ENCODE measurements around the gene SEMA3A.

SEMA3A gene

DNA sequence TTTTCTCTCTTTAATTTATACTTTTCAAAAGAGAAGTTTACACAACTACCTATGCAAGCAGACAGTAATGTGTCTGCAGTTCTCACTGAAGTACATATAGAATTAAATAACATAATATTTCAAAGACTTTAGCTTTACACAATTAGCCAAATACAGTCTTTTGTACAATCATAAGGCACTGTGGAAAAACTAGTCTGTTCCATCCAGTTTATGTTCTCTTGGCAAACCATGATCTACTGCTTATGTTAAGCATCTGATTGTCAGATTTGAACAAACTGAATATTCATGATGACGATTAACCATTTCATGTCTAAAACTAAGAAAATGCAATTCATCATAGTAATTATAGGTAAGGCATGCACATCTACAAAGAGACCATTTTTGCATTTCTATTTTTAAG, 842 bp downstream of the SEMA3A start:
- Histone ChIP-seq H3K27ac (replicated peaks) (no peak overlapping the region), H3K4me3 (replicated peaks; ENCODE audit: insufficient read depth, low read length) (no peak overlapping the region), H3K27me3 (ENCODE audit: insufficient read depth, poor library complexity, severe bottlenecking) (no peaks in the 10 kb centered on the region)
- TF ChIP-seq SPI1 (IDR thresholded peaks at IDR 0.05; ENCODE audit: borderline replicate concordance, low read depth): no peak
- TF ChIP-seq POLR2AphosphoS5 (IDR thresholded peaks at IDR 0.05; ENCODE audit: low read depth): no peak
- no peak for TF ChIP-seq GABPA (IDR thresholded peaks at IDR 0.05; ENCODE audit: low read depth)
- TF ChIP-seq, protein P1, sequence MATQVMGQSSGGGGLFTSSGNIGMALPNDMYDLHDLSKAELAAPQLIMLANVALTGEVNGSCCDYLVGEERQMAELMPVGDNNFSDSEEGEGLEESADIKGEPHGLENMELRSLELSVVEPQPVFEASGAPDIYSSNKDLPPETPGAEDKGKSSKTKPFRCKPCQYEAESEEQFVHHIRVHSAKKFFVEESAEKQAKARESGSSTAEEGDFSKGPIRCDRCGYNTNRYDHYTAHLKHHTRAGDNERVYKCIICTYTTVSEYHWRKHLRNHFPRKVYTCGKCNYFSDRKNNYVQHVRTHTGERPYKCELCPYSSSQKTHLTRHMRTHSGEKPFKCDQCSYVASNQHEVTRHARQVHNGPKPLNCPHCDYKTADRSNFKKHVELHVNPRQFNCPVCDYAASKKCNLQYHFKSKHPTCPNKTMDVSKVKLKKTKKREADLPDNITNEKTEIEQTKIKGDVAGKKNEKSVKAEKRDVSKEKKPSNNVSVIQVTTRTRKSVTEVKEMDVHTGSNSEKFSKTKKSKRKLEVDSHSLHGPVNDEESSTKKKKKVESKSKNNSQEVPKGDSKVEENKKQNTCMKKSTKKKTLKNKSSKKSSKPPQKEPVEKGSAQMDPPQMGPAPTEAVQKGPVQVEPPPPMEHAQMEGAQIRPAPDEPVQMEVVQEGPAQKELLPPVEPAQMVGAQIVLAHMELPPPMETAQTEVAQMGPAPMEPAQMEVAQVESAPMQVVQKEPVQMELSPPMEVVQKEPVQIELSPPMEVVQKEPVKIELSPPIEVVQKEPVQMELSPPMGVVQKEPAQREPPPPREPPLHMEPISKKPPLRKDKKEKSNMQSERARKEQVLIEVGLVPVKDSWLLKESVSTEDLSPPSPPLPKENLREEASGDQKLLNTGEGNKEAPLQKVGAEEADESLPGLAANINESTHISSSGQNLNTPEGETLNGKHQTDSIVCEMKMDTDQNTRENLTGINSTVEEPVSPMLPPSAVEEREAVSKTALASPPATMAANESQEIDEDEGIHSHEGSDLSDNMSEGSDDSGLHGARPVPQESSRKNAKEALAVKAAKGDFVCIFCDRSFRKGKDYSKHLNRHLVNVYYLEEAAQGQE (IDR thresholded peaks at IDR 0.05; ENCODE audit: insufficient replicate concordance, low read depth): no peak
- TF ChIP-seq CTCF (IDR thresholded peaks at IDR 0.05; ENCODE audit: insufficient read depth, low read length): no peak
- no peak for DNase-seq (ENCODE audit: low read depth in 1 of 2, low spot score in 1 of 2)

GRCh38 chr7:84191842-84192241, 2.7 kb downstream of the SEMA3A start:
- TF ChIP-seq, protein P1 (IDR thresholded peaks at IDR 0.05; ENCODE audit: insufficient replicate concordance, low read depth): no peak
- TF ChIP-seq SPI1 (IDR thresholded peaks at IDR 0.05; ENCODE audit: borderline replicate concordance, low read depth) (no peak), CTCF (IDR thresholded peaks at IDR 0.05; ENCODE audit: insufficient read depth, low read length) (no peak), POLR2AphosphoS5 (IDR thresholded peaks at IDR 0.05; ENCODE audit: low read depth) (no peak), GABPA (IDR thresholded peaks at IDR 0.05; ENCODE audit: low read depth) (no peak)
- DNase-seq (ENCODE audit: low read depth in 1 of 2, low spot score in 1 of 2): no peak
- no peak overlapping the region for H3K4me3 ChIP-seq (replicated peaks; ENCODE audit: insufficient read depth, low read length)
- no peak overlapping the region for H3K27ac ChIP-seq (replicated peaks)
- no peaks in the 10 kb centered on the region for H3K27me3 ChIP-seq (ENCODE audit: insufficient read depth, poor library complexity, severe bottlenecking)

DNA sequence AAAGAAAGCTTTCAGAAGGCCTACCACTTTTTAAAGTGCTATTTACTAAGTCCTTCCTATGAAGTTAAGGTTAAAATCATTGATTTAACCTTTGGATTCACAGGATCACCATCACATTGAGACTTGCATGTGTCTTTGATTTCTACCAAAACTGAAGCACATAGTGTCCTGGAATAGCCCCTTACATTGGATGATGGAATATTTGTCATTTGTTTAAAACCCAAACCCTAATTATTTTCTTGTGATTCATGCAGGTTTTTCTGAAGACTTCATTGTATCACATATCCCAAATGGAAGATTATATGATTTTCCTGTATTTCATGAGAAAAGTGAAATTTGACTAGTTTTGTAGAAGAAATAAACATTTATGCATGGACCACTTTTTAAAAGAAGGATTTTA, 3.3 kb downstream of the SEMA3A start:
- H3K27me3 ChIP-seq (ENCODE audit: insufficient read depth, poor library complexity, severe bottlenecking): no peaks in the 10 kb centered on the region
- TF ChIP-seq POLR2AphosphoS5 (IDR thresholded peaks at IDR 0.05; ENCODE audit: low read depth) (no peak), CTCF (IDR thresholded peaks at IDR 0.05; ENCODE audit: insufficient read depth, low read length) (no peak), GABPA (IDR thresholded peaks at IDR 0.05; ENCODE audit: low read depth) (no peak), SPI1 (IDR thresholded peaks at IDR 0.05; ENCODE audit: borderline replicate concordance, low read depth) (no peak)
- TF ChIP-seq, protein P1 (IDR thresholded peaks at IDR 0.05; ENCODE audit: insufficient replicate concordance, low read depth): no peak
- no peak for DNase-seq (ENCODE audit: low read depth in 1 of 2, low spot score in 1 of 2)
- no peak overlapping the region for H3K4me3 ChIP-seq (replicated peaks; ENCODE audit: insufficient read depth, low read length)
- no peak overlapping the region for H3K27ac ChIP-seq (replicated peaks)
